Cerebellar cortex (tissue), 1 donor: ENCODE results near the gene ELMO1.

Experiments used
- DNase-seq: peaks from one replicate; pipeline ENCODE4 v3.0.0-alpha.2; 2015; ENCODE audit warnings: low spot score

The ELMO1 gene

GRCh38 chr7:36871863-36872262, 576.8 kb downstream of the ELMO1 start:
- DNase-seq = no peak

GRCh38 chr7:36871355-36871738, 577.3 kb downstream of the ELMO1 start:
- DNase-seq = no peak

- DNase-seq = no peak
Measured at GRCh38 chr7:36870625-36871354, 577.9 kb downstream of the ELMO1 start.

GRCh38 chr7:36868727-36869411, 579.8 kb downstream of the ELMO1 start:
- DNase-seq = peak; percentile 46

GRCh38 chr7:36865019-36865418, 583.6 kb downstream of the ELMO1 start:
- no peak for DNase-seq

- DNase-seq = no peak
Measured at GRCh38 chr7:36863901-36864701, 584.6 kb downstream of the ELMO1 start.

GRCh38 chr7:36862771-36863261, 585.8 kb downstream of the ELMO1 start:
- no peak for DNase-seq

GRCh38 chr7:36861656-36862055, 587.0 kb downstream of the ELMO1 start:
- no peak for DNase-seq

GRCh38 chr7:36860681-36861080, 588.0 kb downstream of the ELMO1 start:
- DNase-seq = no peak

GRCh38 chr7:36855330-36855729, 593.3 kb downstream of the ELMO1 start:
- no peak for DNase-seq

- DNase-seq = no peak
Measured at GRCh38 chr7:36854652-36855051, 594.0 kb downstream of the ELMO1 start.

GRCh38 chr7:36852931-36853330, 595.7 kb downstream of the ELMO1 start:
- peak; percentile 81 for DNase-seq

GRCh38 chr7:36852017-36852416, 596.6 kb downstream of the ELMO1 start:
- no peak for DNase-seq

- no peak for DNase-seq
Measured at GRCh38 chr7:36851382-36851781, 597.3 kb downstream of the ELMO1 start.

- no peak for DNase-seq
Measured at GRCh38 chr7:36847946-36848345, 600.7 kb downstream of the ELMO1 start.

GRCh38 chr7:36844374-36844773, 604.3 kb downstream of the ELMO1 start:
- DNase-seq = no peak

GRCh38 chr7:36840904-36841303, 607.8 kb downstream of the ELMO1 start:
- DNase-seq = no peak

GRCh38 chr7:36838616-36839225, 609.9 kb downstream of the ELMO1 start:
- peak; percentile 68 for DNase-seq

GRCh38 chr7:36831049-36831448, 617.6 kb downstream of the ELMO1 start:
- DNase-seq = no peak

GRCh38 chr7:36827726-36828703, 620.6 kb downstream of the ELMO1 start:
- DNase-seq = no peak

- no peak for DNase-seq
Measured at GRCh38 chr7:36825501-36825900, 623.2 kb downstream of the ELMO1 start.
